ENCODE data around the gene KIF9.
"Not testable (repeated sequence)": the region's sequence is repeated elsewhere in the genome, so short reads cannot be mapped to it uniquely, and the experiment has no call there.

The KIF9 gene

DNA sequence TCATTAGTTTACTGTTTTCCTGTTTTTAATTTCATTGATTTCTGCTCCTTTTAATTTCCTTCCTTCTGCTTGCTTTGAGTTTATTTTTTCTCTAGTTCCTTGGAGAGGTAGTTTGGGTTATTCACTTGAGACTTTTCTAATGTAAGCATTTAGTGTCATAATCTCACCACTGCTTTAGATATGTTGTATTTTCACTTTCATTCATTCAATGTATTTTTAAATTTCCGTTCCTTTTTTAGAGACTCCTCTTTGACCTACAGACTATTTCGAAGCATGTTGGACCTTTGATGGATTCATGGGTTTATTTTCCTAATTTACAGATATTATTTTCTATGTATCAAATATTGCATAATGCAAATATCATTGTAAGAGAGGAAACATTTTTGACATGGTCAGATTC lies 23.4 kb upstream of the KIF9 start:
- no peak overlapping the region for H3K9ac ChIP-seq (ENCODE audit: low read length)
- no peaks in the 10 kb centered on the region for H3K36me3 ChIP-seq (ENCODE audit: control insufficient read depth, insufficient read depth, low read length)
- H3K27me3 ChIP-seq (ENCODE audit: control insufficient read depth, insufficient read depth, low read length) = no peaks in the 10 kb centered on the region
- no peaks in the 10 kb centered on the region for H3K4me1 ChIP-seq (ENCODE audit: control insufficient read depth, insufficient read depth, low read length)
- H3K4me3 ChIP-seq (ENCODE audit: low read length) = no peak overlapping the region
- no peaks in the 10 kb centered on the region for H3K9me3 ChIP-seq (ENCODE audit: control insufficient read depth, low read length)

DNA sequence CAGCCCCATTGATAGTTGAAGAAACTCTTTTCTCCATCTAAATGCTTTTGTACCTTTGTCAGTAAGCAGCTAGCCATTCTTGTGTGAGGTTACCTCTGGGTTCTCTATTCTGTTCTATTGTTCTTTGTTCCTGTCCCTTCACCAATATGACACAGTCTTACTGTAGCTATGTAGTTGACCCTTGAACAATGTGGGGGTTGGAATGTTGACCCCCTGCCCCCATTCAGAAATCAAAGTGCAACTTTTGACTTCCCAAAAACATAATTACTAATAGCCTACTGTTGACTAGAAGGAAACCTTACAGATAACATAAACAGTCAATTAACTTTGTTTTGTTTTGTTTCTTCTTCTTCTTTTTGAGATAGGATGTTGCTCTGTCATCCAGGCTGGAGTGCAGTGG lies 18.9 kb upstream of the KIF9 start:
- Histone ChIP-seq H3K27me3 (ENCODE audit: control insufficient read depth, insufficient read depth, low read length) (no peaks in the 10 kb centered on the region), H3K9me3 (ENCODE audit: control insufficient read depth, low read length) (no peaks in the 10 kb centered on the region), H3K4me3 (ENCODE audit: low read length) (no peak overlapping the region), H3K4me1 (ENCODE audit: control insufficient read depth, insufficient read depth, low read length) (no peaks in the 10 kb centered on the region), H3K36me3 (ENCODE audit: control insufficient read depth, insufficient read depth, low read length) (no peaks in the 10 kb centered on the region), H3K9ac (ENCODE audit: low read length) (no peak overlapping the region)

DNA sequence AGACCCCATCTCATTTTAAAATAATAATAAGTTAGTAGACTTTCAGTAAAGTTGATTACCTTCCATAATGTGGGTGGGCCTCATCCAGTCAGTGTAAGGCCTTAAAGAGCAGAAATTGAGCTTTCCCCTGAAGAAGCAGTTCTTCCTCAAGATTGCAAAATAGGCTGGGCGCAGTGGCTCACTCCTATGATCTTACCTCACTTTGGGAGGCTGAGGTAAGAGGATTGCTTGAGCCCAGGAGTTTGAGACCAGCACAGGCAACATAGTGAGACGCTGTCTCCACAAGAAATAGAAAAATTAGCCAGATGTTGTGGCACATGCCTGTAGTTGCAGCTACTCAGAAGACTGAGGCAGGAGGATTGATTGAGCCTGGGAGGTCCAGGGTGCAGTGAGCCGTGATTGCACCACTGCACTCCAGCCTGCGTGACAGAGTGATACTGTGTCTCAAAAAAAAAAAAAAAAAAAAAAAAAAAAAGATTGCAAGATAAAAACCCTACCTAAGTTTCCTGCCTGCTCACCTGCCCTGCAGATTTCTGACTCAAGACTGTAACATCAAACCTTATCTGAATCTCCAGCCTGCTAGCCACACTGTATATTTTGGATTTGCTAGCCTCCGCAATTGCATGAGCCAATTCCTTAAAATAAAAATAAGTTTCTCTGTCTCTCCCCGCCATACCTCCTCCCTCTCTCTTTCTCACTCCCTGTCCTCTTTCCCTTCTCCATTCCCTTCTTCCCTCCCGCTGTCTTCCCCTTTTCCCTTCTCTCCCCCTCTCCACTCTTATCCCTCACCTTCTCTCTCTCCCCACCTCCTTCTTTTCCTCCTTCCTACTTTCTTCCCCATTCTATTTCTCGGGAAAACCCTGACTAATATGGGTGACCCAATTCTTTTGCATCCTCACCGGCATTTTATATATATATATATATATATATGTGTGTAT lies 17.1 kb upstream of the KIF9 start:
- H3K4me1 ChIP-seq (ENCODE audit: control insufficient read depth, insufficient read depth, low read length) = no peaks in the 10 kb centered on the region
- no peaks in the 10 kb centered on the region for H3K9me3 ChIP-seq (ENCODE audit: control insufficient read depth, low read length)
- no peaks in the 10 kb centered on the region for H3K36me3 ChIP-seq (ENCODE audit: control insufficient read depth, insufficient read depth, low read length)
- no peaks in the 10 kb centered on the region for H3K27me3 ChIP-seq (ENCODE audit: control insufficient read depth, insufficient read depth, low read length)
- no peak overlapping the region for H3K4me3 ChIP-seq (ENCODE audit: low read length)
- no peak overlapping the region for H3K9ac ChIP-seq (ENCODE audit: low read length)

DNA sequence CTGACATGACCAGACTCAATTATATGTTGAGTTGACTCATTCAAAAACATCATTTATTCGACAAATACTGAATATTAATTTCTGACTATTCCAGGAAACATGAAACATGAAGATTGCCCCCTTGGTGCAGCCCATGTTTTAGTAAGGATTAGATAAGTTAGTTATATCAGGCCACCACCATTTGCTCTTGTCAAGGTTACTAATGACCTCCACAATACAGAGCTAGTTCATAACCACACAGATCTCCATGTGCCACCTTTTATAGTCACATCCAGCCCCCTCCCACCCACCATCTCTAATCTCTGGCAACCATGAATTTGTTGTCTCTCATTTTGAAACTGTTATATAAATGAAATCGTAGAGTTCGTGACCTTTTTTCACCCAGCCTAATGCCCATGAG lies 15.8 kb upstream of the KIF9 start:
- Histone ChIP-seq H3K4me1 (ENCODE audit: control insufficient read depth, insufficient read depth, low read length) (no peaks in the 10 kb centered on the region), H3K36me3 (ENCODE audit: control insufficient read depth, insufficient read depth, low read length) (no peaks in the 10 kb centered on the region), H3K9me3 (ENCODE audit: control insufficient read depth, low read length) (no peaks in the 10 kb centered on the region), H3K4me3 (ENCODE audit: low read length) (no peak overlapping the region), H3K27me3 (ENCODE audit: control insufficient read depth, insufficient read depth, low read length) (no peaks in the 10 kb centered on the region), H3K9ac (ENCODE audit: low read length) (no peak overlapping the region)

DNA sequence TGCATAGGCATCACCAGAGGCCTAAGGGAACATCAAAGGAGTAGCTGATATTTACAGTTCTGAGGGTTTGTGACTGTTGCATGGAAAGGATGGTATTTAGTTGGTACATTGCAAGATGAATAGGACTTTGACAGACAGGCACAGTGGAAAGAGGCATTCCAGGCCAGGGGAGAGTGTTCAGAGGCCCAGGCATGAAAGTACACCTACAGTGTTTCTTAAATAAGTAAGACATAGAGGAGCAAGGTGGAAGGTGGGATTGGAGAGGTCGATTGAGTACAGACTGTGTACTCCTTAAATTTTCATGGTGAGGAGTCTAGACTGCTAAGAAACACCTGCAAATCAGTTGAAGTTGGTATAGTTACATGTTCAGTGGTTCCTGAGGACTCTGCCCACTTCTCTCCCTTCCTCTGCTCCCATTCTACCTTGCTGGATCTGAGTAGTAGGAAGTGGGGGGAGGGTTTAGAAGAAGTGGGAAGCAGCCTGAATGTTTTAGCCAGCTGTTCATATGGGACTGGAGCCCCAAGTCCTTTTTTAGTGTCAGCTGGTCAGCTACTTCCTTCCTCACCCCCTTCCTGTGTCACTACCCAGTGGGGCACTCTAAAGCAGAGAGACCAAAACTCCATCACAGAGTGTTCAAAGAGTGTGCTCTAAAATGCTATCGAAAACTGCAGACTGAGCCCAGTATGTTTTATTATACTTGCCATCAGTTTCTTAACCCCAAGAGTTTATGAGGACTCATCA lies 14.1 kb upstream of the KIF9 start:
- no peaks in the 10 kb centered on the region for H3K27me3 ChIP-seq (ENCODE audit: control insufficient read depth, insufficient read depth, low read length)
- no peaks in the 10 kb centered on the region for H3K9me3 ChIP-seq (ENCODE audit: control insufficient read depth, low read length)
- H3K36me3 ChIP-seq (ENCODE audit: control insufficient read depth, insufficient read depth, low read length) = no peaks in the 10 kb centered on the region
- no peak overlapping the region for H3K9ac ChIP-seq (ENCODE audit: low read length)
- H3K4me3 ChIP-seq (ENCODE audit: low read length) = no peak overlapping the region
- no peaks in the 10 kb centered on the region for H3K4me1 ChIP-seq (ENCODE audit: control insufficient read depth, insufficient read depth, low read length)

DNA sequence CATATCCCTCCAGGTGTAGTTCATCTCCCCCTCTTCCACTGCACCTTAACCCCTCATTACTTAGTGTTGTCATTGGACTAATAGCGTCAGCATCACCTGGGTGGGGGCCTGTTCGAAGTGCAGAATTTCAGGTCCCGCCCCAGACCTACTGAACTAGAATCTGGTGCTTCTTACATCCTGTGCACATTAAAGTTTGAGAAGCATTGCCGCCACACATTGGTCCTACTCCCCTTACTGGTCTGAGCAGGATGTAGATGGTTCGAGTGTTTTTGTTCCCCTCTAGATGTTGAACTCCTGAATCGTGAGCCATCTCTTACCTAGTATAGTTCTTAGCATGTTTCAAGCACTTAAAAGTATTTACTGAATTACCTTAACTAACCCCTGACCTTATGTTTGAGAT lies 13.4 kb upstream of the KIF9 start:
- no peak overlapping the region for H3K4me3 ChIP-seq (ENCODE audit: low read length)
- H3K27me3 ChIP-seq (ENCODE audit: control insufficient read depth, insufficient read depth, low read length) = no peaks in the 10 kb centered on the region
- no peaks in the 10 kb centered on the region for H3K9me3 ChIP-seq (ENCODE audit: control insufficient read depth, low read length)
- no peak overlapping the region for H3K9ac ChIP-seq (ENCODE audit: low read length)
- H3K36me3 ChIP-seq (ENCODE audit: control insufficient read depth, insufficient read depth, low read length) = no peaks in the 10 kb centered on the region
- no peaks in the 10 kb centered on the region for H3K4me1 ChIP-seq (ENCODE audit: control insufficient read depth, insufficient read depth, low read length)

DNA sequence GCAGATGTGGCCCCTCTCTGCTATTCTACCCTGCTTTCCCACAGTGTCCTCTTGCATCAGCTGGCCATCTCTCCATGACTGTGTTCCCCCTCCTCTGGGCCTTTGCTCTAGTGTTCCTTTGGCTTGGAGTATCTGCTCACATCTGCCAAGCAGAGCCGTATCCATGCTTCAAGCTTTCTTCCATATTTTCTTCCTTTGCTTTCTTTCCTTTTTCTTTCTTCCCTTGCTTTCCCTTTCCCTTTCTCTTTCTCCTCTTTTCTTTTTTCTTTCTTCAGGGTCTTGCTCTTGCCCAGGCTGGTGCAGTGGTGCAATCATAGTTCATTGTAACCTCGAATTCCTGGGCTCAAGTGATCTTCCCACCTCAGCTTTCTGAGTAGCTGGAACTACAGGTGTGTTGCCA lies 12.7 kb upstream of the KIF9 start:
- H3K27me3 ChIP-seq (ENCODE audit: control insufficient read depth, insufficient read depth, low read length) = no peaks in the 10 kb centered on the region
- no peak overlapping the region for H3K4me3 ChIP-seq (ENCODE audit: low read length)
- H3K4me1 ChIP-seq (ENCODE audit: control insufficient read depth, insufficient read depth, low read length) = no peaks in the 10 kb centered on the region
- no peak overlapping the region for H3K9ac ChIP-seq (ENCODE audit: low read length)
- no peaks in the 10 kb centered on the region for H3K9me3 ChIP-seq (ENCODE audit: control insufficient read depth, low read length)
- H3K36me3 ChIP-seq (ENCODE audit: control insufficient read depth, insufficient read depth, low read length) = no peaks in the 10 kb centered on the region

DNA sequence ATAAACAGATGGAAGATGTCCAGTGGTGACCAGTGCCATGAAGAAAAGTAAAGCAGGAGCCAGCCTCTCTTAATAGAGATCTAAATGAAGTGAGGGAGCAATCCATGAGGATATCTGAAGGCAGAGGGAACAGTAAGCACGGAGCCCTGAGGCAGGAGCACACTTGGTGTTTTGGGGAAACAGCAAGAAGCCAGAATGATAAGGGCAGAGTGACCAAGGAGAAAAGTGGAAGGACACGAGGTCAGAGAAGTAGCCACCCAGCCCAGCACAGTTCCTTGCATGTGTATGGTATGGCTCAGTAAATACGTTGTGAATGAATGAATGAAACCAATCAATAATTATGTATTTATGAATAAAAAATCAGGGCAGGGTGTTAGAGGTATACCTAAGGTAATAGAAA lies 11.8 kb upstream of the KIF9 start:
- no peaks in the 10 kb centered on the region for H3K4me1 ChIP-seq (ENCODE audit: control insufficient read depth, insufficient read depth, low read length)
- H3K9ac ChIP-seq (ENCODE audit: low read length) = no peak overlapping the region
- H3K36me3 ChIP-seq (ENCODE audit: control insufficient read depth, insufficient read depth, low read length) = no peaks in the 10 kb centered on the region
- H3K4me3 ChIP-seq (ENCODE audit: low read length) = no peak overlapping the region
- no peaks in the 10 kb centered on the region for H3K27me3 ChIP-seq (ENCODE audit: control insufficient read depth, insufficient read depth, low read length)
- no peaks in the 10 kb centered on the region for H3K9me3 ChIP-seq (ENCODE audit: control insufficient read depth, low read length)

DNA sequence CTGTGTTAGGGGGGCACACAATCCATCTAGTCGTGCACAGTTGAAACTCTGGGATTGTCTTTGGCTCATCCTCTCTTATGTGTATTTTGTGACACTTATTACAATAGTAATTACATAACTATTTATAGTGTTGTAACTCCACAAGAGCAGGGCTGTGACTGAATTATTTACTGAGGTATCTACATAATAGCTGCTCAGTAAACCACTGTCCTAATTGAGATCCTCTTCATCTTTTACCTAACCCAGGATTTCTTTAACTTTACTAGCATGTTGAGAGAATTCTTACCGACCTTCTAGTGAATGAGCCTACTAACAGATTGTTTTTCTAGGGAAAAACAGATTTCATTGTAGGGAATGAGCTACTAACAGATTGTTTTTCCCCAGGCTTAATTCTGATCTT lies 11.2 kb upstream of the KIF9 start:
- H3K4me1 ChIP-seq (ENCODE audit: control insufficient read depth, insufficient read depth, low read length) = no peaks in the 10 kb centered on the region
- H3K36me3 ChIP-seq (ENCODE audit: control insufficient read depth, insufficient read depth, low read length) = no peaks in the 10 kb centered on the region
- no peaks in the 10 kb centered on the region for H3K27me3 ChIP-seq (ENCODE audit: control insufficient read depth, insufficient read depth, low read length)
- no peak overlapping the region for H3K9ac ChIP-seq (ENCODE audit: low read length)
- no peak overlapping the region for H3K4me3 ChIP-seq (ENCODE audit: low read length)
- no peaks in the 10 kb centered on the region for H3K9me3 ChIP-seq (ENCODE audit: control insufficient read depth, low read length)

DNA sequence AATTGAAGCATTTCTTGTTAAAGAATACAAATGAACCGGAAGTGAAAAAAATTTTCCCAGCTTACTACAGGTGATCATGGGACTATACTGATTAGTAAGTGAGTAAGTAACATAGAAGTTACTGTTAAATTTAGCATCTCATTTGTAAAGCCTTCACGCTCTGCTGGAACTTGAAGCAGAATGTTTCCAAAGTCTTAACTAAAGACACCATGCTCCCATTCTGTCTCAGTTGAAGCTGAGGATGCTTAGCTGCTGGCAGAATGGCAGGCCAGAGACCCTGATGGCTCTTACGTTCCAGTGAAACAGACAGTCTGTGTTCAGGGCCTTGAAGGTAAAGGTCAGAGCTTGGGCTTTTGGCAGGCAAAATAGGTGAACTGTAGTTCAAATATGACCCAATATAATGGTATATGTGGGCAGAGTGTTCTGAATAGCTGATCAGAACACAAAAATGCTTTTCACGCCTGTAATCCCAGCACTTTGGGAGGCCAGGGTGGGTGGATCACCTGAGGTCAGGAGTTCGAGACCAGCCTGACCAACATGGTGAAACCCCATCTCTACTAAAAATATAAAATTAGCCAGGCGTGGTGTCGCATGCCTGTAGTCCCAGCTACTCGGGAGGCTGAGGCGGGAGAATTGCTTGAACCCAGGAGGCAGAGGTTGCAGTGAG lies 9.3 kb upstream of the KIF9 start:
- H3K36me3 ChIP-seq (ENCODE audit: control insufficient read depth, insufficient read depth, low read length); H3K4me1 ChIP-seq (ENCODE audit: control insufficient read depth, insufficient read depth, low read length); H3K27me3 ChIP-seq (ENCODE audit: control insufficient read depth, insufficient read depth, low read length); H3K4me3 ChIP-seq (ENCODE audit: low read length); H3K9me3 ChIP-seq (ENCODE audit: control insufficient read depth, low read length); H3K9ac ChIP-seq (ENCODE audit: low read length): not testable (repeated sequence)

DNA sequence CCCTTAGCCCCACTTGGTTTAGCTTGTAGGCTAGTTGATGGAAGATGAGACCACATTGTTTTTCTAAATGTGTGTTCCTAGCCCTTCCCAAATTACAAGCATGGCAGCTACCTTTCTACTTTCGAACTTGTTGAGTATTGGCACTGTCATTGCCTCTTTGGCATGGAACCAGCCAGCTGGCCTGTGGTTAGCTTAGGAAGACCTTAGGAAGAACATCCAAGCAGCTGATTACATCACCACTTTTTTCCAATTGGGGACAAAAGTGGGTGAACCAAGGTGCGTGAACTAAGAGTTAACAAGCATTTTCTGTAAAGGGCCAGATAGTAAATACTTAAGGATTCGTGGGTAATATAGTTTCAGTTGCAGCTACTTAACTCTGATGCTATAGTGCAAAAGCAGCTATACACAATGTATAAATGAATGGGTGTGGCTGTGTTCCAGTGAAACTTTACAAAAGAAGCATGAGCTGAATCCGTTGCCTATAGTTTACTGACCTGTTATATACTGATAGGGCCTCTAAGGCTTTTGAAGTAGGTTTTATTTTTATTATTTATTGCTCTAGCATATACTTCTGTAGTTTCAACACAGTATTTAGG lies 8.7 kb upstream of the KIF9 start:
- Histone ChIP-seq H3K4me3 (ENCODE audit: low read length) (no peak overlapping the region), H3K36me3 (ENCODE audit: control insufficient read depth, insufficient read depth, low read length) (peaks cover 3% of the 10 kb centered on the region), H3K27me3 (ENCODE audit: control insufficient read depth, insufficient read depth, low read length) (no peaks in the 10 kb centered on the region), H3K9ac (ENCODE audit: low read length) (no peak overlapping the region), H3K4me1 (ENCODE audit: control insufficient read depth, insufficient read depth, low read length) (no peaks in the 10 kb centered on the region), H3K9me3 (ENCODE audit: control insufficient read depth, low read length) (no peaks in the 10 kb centered on the region)
